HEK293 (cell line): Measurements from ENCODE around the gene GNG7.
"Not testable (repeated sequence)": the region's sequence is repeated elsewhere in the genome, so short reads cannot be mapped to it uniquely, and the experiment has no call there.

Experiments used
- CTCF ChIA-PET: fragments of 350-600 bp; formaldehyde crosslinking; extraction: SDS; loops from one replicate; lab custom pipeline; 2021; ENCODE audit warnings: antibody characterized with exemption; lab: Yijun Ruan, JAX
- POLR2A ChIA-PET: fragments of 300-600 bp; formaldehyde crosslinking; extraction: SDS; loops from one replicate; lab custom pipeline; 2020; ENCODE audit warnings: antibody characterized with exemption, inconsistent platforms; lab: Yijun Ruan, JAX
- H3K27ac ChIP-seq: fragments of 200-500 bp; sonication (Bioruptor generic); 2 replicates; pipeline ENCODE4 v1.5.1; 2014; ENCODE audit warnings: low read depth, low read length, control low read depth, inconsistent platforms; ENCODE audit errors: extremely low read depth
- H3K36me3 ChIP-seq, 2 experiments: fragments of 200-500 bp in 1 of 2; sonication (Bioruptor generic) in 1 of 2; 1 replicate in 1 of 2; 2 replicates in 1 of 2; pipeline ENCODE4 v1.5.1; 2014 to 2017; ENCODE audit warnings: inconsistent platforms in 2 of 2, low read length in 2 of 2; ENCODE audit not compliant: control insufficient read depth in 2 of 2, insufficient read depth in 1 of 2
- H3K4me1 ChIP-seq: fragments of 200-500 bp; sonication (Bioruptor generic); 2 replicates; pipeline ENCODE4 v1.5.1; 2014; ENCODE audit warnings: mild to moderate bottlenecking, low read length, inconsistent platforms; ENCODE audit not compliant: control insufficient read depth, insufficient read depth
- H3K4me3 ChIP-seq: 2 replicates; pipeline ENCODE4 v1.5.1; 2011; ENCODE audit warnings: low read depth, mild to moderate bottlenecking, control low read depth, low read length, moderate library complexity
- H3K9me3 ChIP-seq: fragments of 200-500 bp; sonication (Bioruptor generic); 2 replicates; pipeline ENCODE4 v1.5.1; 2014; ENCODE audit warnings: low read depth, low read length, inconsistent platforms; ENCODE audit not compliant: control insufficient read depth, insufficient read depth
- HOXC10 ChIP-seq: sonication (generic); formaldehyde crosslinking; IDR thresholded peaks from 2 replicates; pipeline ENCODE4 v1.8.1; 2023; ENCODE audit warnings: mild to moderate bottlenecking, missing genetic modification reagents
- PATZ1 ChIP-seq: fragments of 450-650 bp; formaldehyde crosslinking; IDR thresholded peaks from 2 replicates; pipeline ENCODE4 v1.5.1; 2016; ENCODE audit warnings: missing biosample characterization, missing genetic modification characterization
- TCF7L2 ChIP-seq: IDR thresholded peaks from 2 replicates; pipeline ENCODE4 v1.6.1; 2011; ENCODE audit warnings: low read depth, mild to moderate bottlenecking, inconsistent platforms, low read length, moderate library complexity, borderline replicate concordance
- TSHZ1 ChIP-seq: fragments of 450-650 bp; formaldehyde crosslinking; IDR thresholded peaks from 2 replicates; pipeline ENCODE4 v1.5.1; 2016; ENCODE audit warnings: missing biosample characterization, missing genetic modification characterization, borderline replicate concordance
- ZBTB8A ChIP-seq: fragments of 450-650 bp; formaldehyde crosslinking; IDR thresholded peaks from 2 replicates; pipeline ENCODE4 v1.5.1; 2016; ENCODE audit warnings: missing biosample characterization, missing genetic modification characterization
- ZNF202 ChIP-seq: fragments of 450-650 bp; formaldehyde crosslinking; IDR thresholded peaks from 2 replicates; pipeline ENCODE4 v1.5.1; 2016; ENCODE audit warnings: missing biosample characterization, missing genetic modification characterization, borderline replicate concordance
- ZNF26 ChIP-seq: fragments of 450-650 bp; formaldehyde crosslinking; IDR thresholded peaks from 2 replicates; pipeline ENCODE4 v1.5.1; 2016; ENCODE audit warnings: missing biosample characterization, missing genetic modification characterization
- ZNF335 ChIP-seq: fragments of 450-650 bp; formaldehyde crosslinking; conservative IDR thresholded peaks from 2 replicates; pipeline ENCODE4 v1.5.1; 2016; ENCODE audit warnings: missing biosample characterization, missing genetic modification characterization
- ZNF362 ChIP-seq: fragments of 450-650 bp; formaldehyde crosslinking; IDR thresholded peaks from 2 replicates; pipeline ENCODE4 v1.5.1; 2016; ENCODE audit warnings: missing biosample characterization, missing genetic modification characterization
- ZNF610 ChIP-seq: fragments of 450-650 bp; formaldehyde crosslinking; IDR thresholded peaks from 2 replicates; pipeline ENCODE4 v1.5.1; 2016; ENCODE audit warnings: missing biosample characterization, missing genetic modification characterization, borderline replicate concordance
- ZNF629 ChIP-seq: fragments of 450-650 bp; formaldehyde crosslinking; IDR thresholded peaks from 2 replicates; pipeline ENCODE4 v1.5.1; 2017; ENCODE audit warnings: missing biosample characterization, missing genetic modification characterization
- ZNF639 ChIP-seq: fragments of 450-650 bp; formaldehyde crosslinking; IDR thresholded peaks from 2 replicates; pipeline ENCODE4 v1.5.1; 2016; ENCODE audit warnings: missing biosample characterization, missing genetic modification characterization
- ZSCAN18 ChIP-seq: fragments of 450-650 bp; formaldehyde crosslinking; IDR thresholded peaks from 2 replicates; pipeline ENCODE4 v1.5.1; 2016; ENCODE audit warnings: missing biosample characterization, missing genetic modification characterization

The GNG7 gene

GRCh38 chr19:2543463-2544442, 158.7 kb downstream of the GNG7 start (continued):
- TF ChIP-seq ZBTB8A (tag by site-specific recombination) (peak; percentile 46; the same call in 1 of the 2 replicates), ZNF610 (tag by site-specific recombination) (no peak), ZNF639 (tag by site-specific recombination) (0 out of 2 replicates have a peak, but pooled peaks have one; percentile 14), ZSCAN18 (tag by site-specific recombination) (no peak), PATZ1 (tag by site-specific recombination) (peak; percentile 84), ZNF629 (tag by site-specific recombination) (peak; percentile 84), ZNF335 (tag by site-specific recombination) (peak; percentile 74), TCF7L2 (0 out of 2 replicates have a peak, but pooled peaks have one; percentile 23)
- TF ChIP-seq, all 188 proteins: peak for 35

- not testable (repeated sequence) for H3K4me1 ChIP-seq, H3K9me3 ChIP-seq, H3K4me3 ChIP-seq, H3K36me3 ChIP-seq
- CTCF ChIA-PET: interaction anchor here (0.6 to 2.5 kb wide), 9 partner anchors 10 to 641 kb away, joined by 4 to 12 read pairs (median 5); partner anchors contain the start of gene GADD45B
- H3K27ac ChIP-seq: peak overlapping the region; percentile 64; the same call in 1 of the 2 replicates
- POLR2A ChIA-PET: interaction anchor here (0.6 to 11.0 kb wide), 13 partner anchors 12 to 116 kb away, joined by 3 to 374 read pairs (median 6); partner anchors contain the start of genes GADD45B, LMNB2 and TIMM13
- TF ChIP-seq ZNF362 (tag by site-specific recombination): 0 out of 2 replicates have a peak, but pooled peaks have one; percentile 39
Observed at GRCh38 chr19:2543072-2543462, 159.4 kb downstream of the GNG7 start.

- CTCF ChIA-PET: interaction anchor here (0.6 to 2.5 kb wide), 8 partner anchors 10 to 77 kb away, joined by 3 to 12 read pairs (median 5); partner anchors contain the start of gene GADD45B
- POLR2A ChIA-PET: interaction anchor here (1.5 to 11.0 kb wide), 5 partner anchors 12 to 79 kb away, joined by 4 to 374 read pairs (median 21); partner anchors contain the start of gene GADD45B
- H3K4me3 ChIP-seq: no peak overlapping the region
- no peaks in the 10 kb centered on the region for H3K36me3 ChIP-seq
- peaks cover 7% of the 10 kb centered on the region; the same call in 1 of the 2 replicates for H3K4me1 ChIP-seq
- no peaks in the 10 kb centered on the region for H3K9me3 ChIP-seq
- H3K27ac ChIP-seq: no peak overlapping the region
- TF ChIP-seq TSHZ1 (tag by site-specific recombination) (no peak), ZNF26 (tag by site-specific recombination) (no peak), ZNF639 (tag by site-specific recombination) (no peak), HOXC10 (CRISPR knock-in tag) (no peak), ZNF202 (tag by site-specific recombination) (no peak)
Observed at GRCh38 chr19:2542341-2543069, 160.0 kb downstream of the GNG7 start.
